Astrocyte (in vitro differentiated cells and primary cell): ENCODE results near the gene P3H2. TPM values are rescaled to one million over a fixed set of nuclear protein-coding genes. Genes with fewer than 3 reads are reported as not detected.

Experiments used
- DNase-seq: peaks from one replicate; pipeline ENCODE4 v3.0.0-alpha.2; 2010; ENCODE audit warnings: low read depth
- FAIRE-seq: peaks from 2 replicates; lab custom pipeline; 2011; peaks lifted over from hg19 to GRCh38; lab: Jason Lieb, UNC
- H2AFZ ChIP-seq: 2 replicates; pipeline ENCODE4 v1.6.0; 2012; ENCODE audit warnings: low read depth, low read length, inconsistent platforms
- H3K27ac ChIP-seq: 2 replicates; pipeline ENCODE4 v1.5.1; 2011; ENCODE audit warnings: low read depth, low read length, inconsistent platforms
- H3K27me3 ChIP-seq: 2 replicates; pipeline ENCODE4 v1.6.0; 2011; ENCODE audit warnings: low read length, inconsistent platforms; ENCODE audit not compliant: insufficient read depth
- H3K36me3 ChIP-seq: 2 replicates; pipeline ENCODE4 v1.5.1; 2011; ENCODE audit warnings: low read length, inconsistent platforms; ENCODE audit not compliant: insufficient read depth
- H3K4me1 ChIP-seq: 2 replicates; pipeline ENCODE4 v1.5.1; 2011; ENCODE audit warnings: low read length, inconsistent platforms; ENCODE audit not compliant: insufficient read depth
- H3K4me2 ChIP-seq: 2 replicates; pipeline ENCODE4 v1.6.0; 2012; ENCODE audit warnings: low read length, inconsistent platforms
- H3K4me3 ChIP-seq: 2 replicates; pipeline ENCODE4 v1.5.1; 2011; ENCODE audit warnings: low read depth, mild to moderate bottlenecking, low read length, inconsistent platforms; ENCODE audit not compliant: insufficient read depth
- H3K79me2 ChIP-seq: 2 replicates; pipeline ENCODE4 v1.6.0; 2012; ENCODE audit warnings: mild to moderate bottlenecking, low read length, inconsistent platforms; ENCODE audit not compliant: insufficient read depth
- H3K9ac ChIP-seq: 2 replicates; pipeline ENCODE4 v1.6.0; 2012; ENCODE audit warnings: mild to moderate bottlenecking, low read length, inconsistent platforms
- H3K9me3 ChIP-seq: 2 replicates; pipeline ENCODE4 v1.5.1; 2012; ENCODE audit warnings: low read depth, mild to moderate bottlenecking, low read length, inconsistent platforms; ENCODE audit not compliant: insufficient read depth
- H4K20me1 ChIP-seq: 2 replicates; pipeline ENCODE4 v1.6.0; 2012; ENCODE audit warnings: low read length, inconsistent platforms; ENCODE audit not compliant: insufficient read depth
- H3K27ac Mint-ChIP-seq: one replicate; pipeline ENCODE4 v1.8.0; 2021; ENCODE audit warnings: mild to moderate bottlenecking, mixed read lengths; ENCODE audit not compliant: unreplicated experiment
- H3K27me3 Mint-ChIP-seq: one replicate; pipeline ENCODE4 v1.8.0; 2021; ENCODE audit warnings: low read depth, mixed read lengths; ENCODE audit not compliant: unreplicated experiment
- H3K36me3 Mint-ChIP-seq: one replicate; pipeline ENCODE4 v1.8.0; 2021; ENCODE audit warnings: low read depth, mixed read lengths; ENCODE audit not compliant: unreplicated experiment
- H3K4me1 Mint-ChIP-seq: one replicate; pipeline ENCODE4 v1.8.0; 2021; ENCODE audit warnings: low read depth, mixed read lengths; ENCODE audit not compliant: unreplicated experiment
- H3K4me3 Mint-ChIP-seq: one replicate; pipeline ENCODE4 v1.8.0; 2021; ENCODE audit warnings: mild to moderate bottlenecking, moderate library complexity, mixed read lengths; ENCODE audit not compliant: unreplicated experiment
- H3K9me3 Mint-ChIP-seq: one replicate; pipeline ENCODE4 v1.8.0; 2021; ENCODE audit warnings: mild to moderate bottlenecking, mixed read lengths; ENCODE audit not compliant: unreplicated experiment
- EZH2 ChIP-seq: IDR thresholded peaks from 2 replicates; pipeline ENCODE4 v1.6.1; 2012; ENCODE audit warnings: mild to moderate bottlenecking, low read length, inconsistent platforms; ENCODE audit not compliant: insufficient read depth
- total RNA-seq: library from RNA; stranded (reverse); gene quantifications from 2 replicates; pipeline ENCODE4 v1.2.1, GENCODE V29; 2021
- TF ChIP-seq, protein P1 (sequence below): IDR thresholded peaks from 2 replicates; pipeline ENCODE4 v1.5.1; 2011; ENCODE audit warnings: low read depth, mild to moderate bottlenecking, inconsistent platforms, low read length, moderate library complexity; ENCODE audit not compliant: insufficient read depth

Gene P3H2
- total RNA-seq, 1 donor from 2014 or later, result 57.7 TPM

DNA sequence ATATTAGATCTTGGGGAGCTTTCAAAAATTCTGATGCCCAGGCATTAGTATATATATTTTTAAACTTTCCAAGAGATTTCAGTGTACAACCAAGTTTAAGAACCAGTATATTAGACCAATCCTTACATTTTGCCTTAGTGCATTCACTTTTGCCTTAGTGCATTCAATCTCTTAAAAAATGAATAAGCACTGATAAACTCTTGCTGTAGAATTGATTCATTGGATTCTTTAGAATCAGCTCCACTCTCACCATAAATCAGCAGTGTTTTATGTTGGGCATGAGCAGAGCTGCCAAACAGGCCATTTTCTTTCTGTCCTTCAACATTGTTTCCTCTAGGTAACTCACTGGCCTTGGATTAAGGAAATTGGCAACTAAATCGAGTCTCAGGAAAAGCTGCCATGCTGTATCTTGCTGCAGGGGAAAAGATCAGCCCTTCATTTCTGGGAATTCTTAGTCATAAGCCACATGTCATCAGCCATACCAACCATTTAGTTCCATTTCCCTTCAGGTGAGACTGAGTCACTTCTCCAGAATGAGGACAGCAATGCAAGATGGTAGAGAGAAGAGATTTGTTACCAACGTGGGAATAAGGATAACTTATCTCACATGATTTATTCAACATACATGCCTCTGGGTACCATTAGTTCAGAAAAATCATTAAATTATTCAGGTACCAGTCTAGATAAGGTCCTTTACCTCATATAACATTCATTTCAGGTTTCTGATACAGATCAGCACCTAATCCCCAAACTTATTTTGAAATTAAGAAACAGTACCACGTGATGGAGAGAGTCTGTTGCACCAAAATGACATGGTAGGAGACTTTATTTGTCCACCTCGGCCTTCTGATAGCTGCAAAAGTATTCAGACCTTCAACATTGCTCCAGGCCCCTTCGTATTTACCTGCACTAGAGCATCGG lies 192.5 kb downstream of the P3H2 start:
- FAIRE-seq, result peak; percentile 5
- no peak overlapping the region for H3K27ac Mint-ChIP-seq
- H3K36me3 Mint-ChIP-seq, result no peaks in the 10 kb centered on the region

DNA sequence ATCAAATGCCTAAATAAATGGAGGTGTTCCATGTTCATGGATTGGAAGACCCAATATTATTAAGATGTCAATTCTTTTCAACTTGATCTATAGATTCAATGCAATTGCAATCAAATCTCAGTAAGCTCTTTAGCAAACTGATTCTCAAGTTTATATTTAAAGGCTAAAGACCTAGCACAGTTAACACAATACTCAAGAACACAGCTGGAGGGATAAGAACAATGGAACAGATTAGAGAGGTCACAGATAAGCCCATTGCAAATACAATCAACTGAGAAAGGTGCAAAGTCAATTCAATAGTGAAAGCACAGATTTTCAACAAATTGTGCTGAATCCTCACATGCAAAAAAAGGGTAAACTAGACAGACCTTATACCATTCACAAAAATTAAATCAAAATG lies 198.9 kb downstream of the P3H2 start:
- no peak overlapping the region for H2AFZ ChIP-seq
- Mint-ChIP-seq H3K4me3 (no peak overlapping the region), H3K9me3 (no peaks in the 10 kb centered on the region), H3K4me1 (no peaks in the 10 kb centered on the region), H3K27ac (no peak overlapping the region), H3K36me3 (no peaks in the 10 kb centered on the region), H3K27me3 (no peaks in the 10 kb centered on the region)
- DNase-seq, result no peak
- H3K4me2 ChIP-seq, result no peak overlapping the region
- H3K27ac ChIP-seq, result no peak overlapping the region
- no peaks in the 10 kb centered on the region for H3K4me1 ChIP-seq
- H3K27me3 ChIP-seq, result no peaks in the 10 kb centered on the region
- H3K9me3 ChIP-seq, result no peaks in the 10 kb centered on the region
- H3K4me3 ChIP-seq, result no peak overlapping the region
- H3K9ac ChIP-seq, result no peak overlapping the region
- H4K20me1 ChIP-seq, result no peaks in the 10 kb centered on the region
- no peaks in the 10 kb centered on the region for H3K79me2 ChIP-seq
- no peak for FAIRE-seq
- TF ChIP-seq, protein P1, sequence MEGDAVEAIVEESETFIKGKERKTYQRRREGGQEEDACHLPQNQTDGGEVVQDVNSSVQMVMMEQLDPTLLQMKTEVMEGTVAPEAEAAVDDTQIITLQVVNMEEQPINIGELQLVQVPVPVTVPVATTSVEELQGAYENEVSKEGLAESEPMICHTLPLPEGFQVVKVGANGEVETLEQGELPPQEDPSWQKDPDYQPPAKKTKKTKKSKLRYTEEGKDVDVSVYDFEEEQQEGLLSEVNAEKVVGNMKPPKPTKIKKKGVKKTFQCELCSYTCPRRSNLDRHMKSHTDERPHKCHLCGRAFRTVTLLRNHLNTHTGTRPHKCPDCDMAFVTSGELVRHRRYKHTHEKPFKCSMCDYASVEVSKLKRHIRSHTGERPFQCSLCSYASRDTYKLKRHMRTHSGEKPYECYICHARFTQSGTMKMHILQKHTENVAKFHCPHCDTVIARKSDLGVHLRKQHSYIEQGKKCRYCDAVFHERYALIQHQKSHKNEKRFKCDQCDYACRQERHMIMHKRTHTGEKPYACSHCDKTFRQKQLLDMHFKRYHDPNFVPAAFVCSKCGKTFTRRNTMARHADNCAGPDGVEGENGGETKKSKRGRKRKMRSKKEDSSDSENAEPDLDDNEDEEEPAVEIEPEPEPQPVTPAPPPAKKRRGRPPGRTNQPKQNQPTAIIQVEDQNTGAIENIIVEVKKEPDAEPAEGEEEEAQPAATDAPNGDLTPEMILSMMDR, result no peak
- no peak for TF ChIP-seq EZH2
- H3K36me3 ChIP-seq, result no peaks in the 10 kb centered on the region

More for the DNA sequence above, 192.5 kb downstream of the P3H2 start:
- Histone ChIP-seq H3K9me3 (no peaks in the 10 kb centered on the region), H4K20me1 (no peaks in the 10 kb centered on the region), H2AFZ (no peak overlapping the region), H3K9ac (no peak overlapping the region), H3K27me3 (no peaks in the 10 kb centered on the region), H3K36me3 (no peaks in the 10 kb centered on the region), H3K4me2 (no peak overlapping the region), H3K4me1 (no peaks in the 10 kb centered on the region), H3K79me2 (no peaks in the 10 kb centered on the region), H3K27ac (no peak overlapping the region), H3K4me3 (no peak overlapping the region)
- Mint-ChIP-seq H3K4me1 (peaks cover 4% of the 10 kb centered on the region), H3K27me3 (no peaks in the 10 kb centered on the region), H3K4me3 (no peak overlapping the region), H3K9me3 (peaks cover 5% of the 10 kb centered on the region)
- TF ChIP-seq, protein P1, result no peak
- TF ChIP-seq EZH2, result no peak
- peak; percentile 38 for DNase-seq

DNA sequence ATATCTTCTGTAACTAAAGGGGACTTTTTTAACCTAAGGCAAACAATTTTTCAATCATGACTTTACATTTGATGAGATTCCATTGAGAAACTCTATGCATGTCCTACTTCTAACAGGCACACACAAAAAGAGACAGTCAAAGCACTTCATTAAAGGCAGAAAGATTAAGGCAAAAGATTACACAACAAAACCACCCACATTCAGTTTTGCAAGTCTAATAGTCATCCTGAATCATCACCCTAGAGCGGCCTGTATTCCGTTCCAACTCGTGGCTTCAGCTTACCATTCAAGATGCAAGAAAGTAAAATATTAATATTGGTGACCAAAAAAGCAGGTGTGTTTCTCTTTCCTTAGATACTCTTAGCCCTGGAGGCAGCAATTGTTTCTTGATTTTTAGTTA lies 205.9 kb downstream of the P3H2 start:
- FAIRE-seq, result peak; percentile 82
- peak overlapping the region; percentile 41 for H3K4me2 ChIP-seq
- peaks cover 21% of the 10 kb centered on the region for H3K4me1 Mint-ChIP-seq
- H3K27ac ChIP-seq, result peak overlapping the region; percentile 35
- no peaks in the 10 kb centered on the region for H3K36me3 Mint-ChIP-seq
- H2AFZ ChIP-seq, result peak overlapping the region; percentile 6
- no peak overlapping the region for H3K4me3 Mint-ChIP-seq
- no peaks in the 10 kb centered on the region for H4K20me1 ChIP-seq
- TF ChIP-seq EZH2, result no peak
- TF ChIP-seq, protein P1, result no peak
- no peak overlapping the region for H3K9ac ChIP-seq
- H3K27me3 ChIP-seq, result no peaks in the 10 kb centered on the region
- no peaks in the 10 kb centered on the region for H3K79me2 ChIP-seq
- H3K4me1 ChIP-seq, result peaks cover 13% of the 10 kb centered on the region
- H3K36me3 ChIP-seq, result no peaks in the 10 kb centered on the region
- no peaks in the 10 kb centered on the region for H3K9me3 ChIP-seq
- no peak overlapping the region for H3K27ac Mint-ChIP-seq
- no peaks in the 10 kb centered on the region for H3K9me3 Mint-ChIP-seq
- H3K27me3 Mint-ChIP-seq, result no peaks in the 10 kb centered on the region
- peak; percentile 94 for DNase-seq
- no peak overlapping the region for H3K4me3 ChIP-seq
